ENCODE results near the gene NRG3. TPM values are rescaled to one million over a fixed set of nuclear protein-coding genes. Genes with fewer than 3 reads are reported as not detected.

The NRG3 gene
- total RNA-seq, 2 experiments from 2014 or later = not detected

DNA sequence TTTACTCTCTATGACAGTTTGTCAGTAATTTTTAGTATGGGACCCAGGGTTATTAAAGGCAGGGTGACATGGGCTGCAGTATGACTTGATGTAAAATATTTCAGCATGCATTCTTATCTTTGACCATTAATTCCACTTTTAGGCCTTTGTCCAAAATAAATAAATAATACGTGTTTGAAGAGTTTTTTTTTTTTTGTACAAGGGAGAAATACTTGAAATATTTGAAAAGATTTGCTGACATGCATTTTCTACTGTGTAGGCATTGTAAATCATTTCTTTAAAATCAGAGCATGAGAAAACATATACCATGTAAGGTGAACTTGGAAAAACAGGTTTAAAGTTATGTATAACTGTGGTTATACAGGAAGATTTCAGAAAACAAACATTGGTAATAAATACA lies 23.5 kb downstream of the NRG3 start:
- Histone ChIP-seq H2AFZ (ENCODE audit: low read length) (no peak overlapping the region), H3K79me2 (ENCODE audit: insufficient read depth, low read depth, low read length) (no peaks in the 10 kb centered on the region), H3K36me3 (ENCODE audit: insufficient read depth, low read length) (no peaks in the 10 kb centered on the region), H3K4me2 (ENCODE audit: low read length) (no peak overlapping the region), H3K9me3 (ENCODE audit: low read length) (no peaks in the 10 kb centered on the region), H3K4me3 (ENCODE audit: low read depth, low read length, poor library complexity, severe bottlenecking) (no peak overlapping the region), H3K27ac (ENCODE audit: low read depth, low read length, poor library complexity, severe bottlenecking) (no peak overlapping the region), H3K4me1 (ENCODE audit: insufficient read depth, low read length, poor library complexity, severe bottlenecking) (no peaks in the 10 kb centered on the region), H3K9me2 (ENCODE audit: insufficient read depth, low read length) (no peaks in the 10 kb centered on the region), H4K20me1 (ENCODE audit: insufficient read depth, low read length) (no peaks in the 10 kb centered on the region)
- no TSS peak for BruUV-seq (replicated peaks)
- ChIA-PET POLR2A (no interaction called here), CTCF (ENCODE audit: unreplicated experiment) (no interaction called here)
- TF ChIP-seq EZH2phosphoT487 (IDR thresholded peaks at IDR 0.05; ENCODE audit: borderline replicate concordance, low read depth, low read length) (no peak), CTCF (conservative IDR thresholded peaks at IDR 0.05; ENCODE audit: low read length) (no peak)
- no peak for DNase-seq (ENCODE audit: low spot score)
- intact Hi-C loops (cut with micrococcal nuclease; ENCODE audit: unreplicated experiment) = no loop called here

GRCh38 chr10:81900989-81901388 lies 26.0 kb downstream of the NRG3 start:
- POLR2A ChIA-PET = interaction anchor here (0.6 kb wide), 1 partner anchor 637 kb away, joined by 3 read pairs; no protein-coding TSS in a partner anchor
- H2AFZ ChIP-seq (ENCODE audit: low read length) = no peak overlapping the region

GRCh38 chr10:81903472-81903871 lies 28.5 kb downstream of the NRG3 start:
- H3K36me3 ChIP-seq (ENCODE audit: insufficient read depth, low read length) = no peaks in the 10 kb centered on the region
- no peak overlapping the region for H3K4me2 ChIP-seq (ENCODE audit: low read length)
- no peak overlapping the region for H2AFZ ChIP-seq (ENCODE audit: low read length)
- no peak overlapping the region for H3K27ac ChIP-seq (ENCODE audit: low read depth, low read length, poor library complexity, severe bottlenecking)
- H3K79me2 ChIP-seq (ENCODE audit: insufficient read depth, low read depth, low read length) = no peaks in the 10 kb centered on the region
- no peaks in the 10 kb centered on the region for H4K20me1 ChIP-seq (ENCODE audit: insufficient read depth, low read length)
- DNase-seq (ENCODE audit: low spot score) = no peak
- H3K4me3 ChIP-seq (ENCODE audit: low read depth, low read length, poor library complexity, severe bottlenecking) = no peak overlapping the region
- intact Hi-C loops (cut with micrococcal nuclease; ENCODE audit: unreplicated experiment) = no loop called here
- H3K9me3 ChIP-seq (ENCODE audit: low read length) = no peaks in the 10 kb centered on the region
- BruUV-seq (replicated peaks) = no TSS peak
- TF ChIP-seq CTCF (conservative IDR thresholded peaks at IDR 0.05; ENCODE audit: low read length) (no peak), EZH2phosphoT487 (IDR thresholded peaks at IDR 0.05; ENCODE audit: borderline replicate concordance, low read depth, low read length) (no peak)
- CTCF ChIA-PET (ENCODE audit: unreplicated experiment) = no interaction called here
- POLR2A ChIA-PET = no interaction called here
- H3K4me1 ChIP-seq (ENCODE audit: insufficient read depth, low read length, poor library complexity, severe bottlenecking) = no peaks in the 10 kb centered on the region
- no peaks in the 10 kb centered on the region for H3K9me2 ChIP-seq (ENCODE audit: insufficient read depth, low read length)

More at GRCh38 chr10:81900989-81901388, 26.0 kb downstream of the NRG3 start:
- Histone ChIP-seq H3K4me3 (ENCODE audit: low read depth, low read length, poor library complexity, severe bottlenecking) (no peak overlapping the region), H3K9me3 (ENCODE audit: low read length) (no peaks in the 10 kb centered on the region), H4K20me1 (ENCODE audit: insufficient read depth, low read length) (no peaks in the 10 kb centered on the region), H3K36me3 (ENCODE audit: insufficient read depth, low read length) (no peaks in the 10 kb centered on the region), H3K9me2 (ENCODE audit: insufficient read depth, low read length) (no peaks in the 10 kb centered on the region), H3K79me2 (ENCODE audit: insufficient read depth, low read depth, low read length) (no peaks in the 10 kb centered on the region), H3K27ac (ENCODE audit: low read depth, low read length, poor library complexity, severe bottlenecking) (no peak overlapping the region), H3K4me1 (ENCODE audit: insufficient read depth, low read length, poor library complexity, severe bottlenecking) (no peaks in the 10 kb centered on the region), H3K4me2 (ENCODE audit: low read length) (no peak overlapping the region)
- CTCF ChIA-PET (ENCODE audit: unreplicated experiment) = no interaction called here
- BruUV-seq (replicated peaks) = no TSS peak
- TF ChIP-seq CTCF (conservative IDR thresholded peaks at IDR 0.05; ENCODE audit: low read length) (no peak), EZH2phosphoT487 (IDR thresholded peaks at IDR 0.05; ENCODE audit: borderline replicate concordance, low read depth, low read length) (no peak)
- intact Hi-C loops (cut with micrococcal nuclease; ENCODE audit: unreplicated experiment) = no loop called here
- no peak for DNase-seq (ENCODE audit: low spot score)
